Activated CD8-positive, alpha-beta memory T cell treated with anti-CD3 and anti-CD28 coated beads, Interleukin-2, amount 50 U/mL, for 24 hours (primary cell): ENCODE data around the gene FAM167B.
"Not testable (repeated sequence)": the region's sequence is repeated elsewhere in the genome, so short reads cannot be mapped to it uniquely, and the experiment has no call there.

ENCODE experiments used
- DNase-seq: peaks from one replicate; pipeline ENCODE4 v3.0.0-alpha.2; 2020; ENCODE audit errors: extremely low read depth

FAM167B gene

DNA sequence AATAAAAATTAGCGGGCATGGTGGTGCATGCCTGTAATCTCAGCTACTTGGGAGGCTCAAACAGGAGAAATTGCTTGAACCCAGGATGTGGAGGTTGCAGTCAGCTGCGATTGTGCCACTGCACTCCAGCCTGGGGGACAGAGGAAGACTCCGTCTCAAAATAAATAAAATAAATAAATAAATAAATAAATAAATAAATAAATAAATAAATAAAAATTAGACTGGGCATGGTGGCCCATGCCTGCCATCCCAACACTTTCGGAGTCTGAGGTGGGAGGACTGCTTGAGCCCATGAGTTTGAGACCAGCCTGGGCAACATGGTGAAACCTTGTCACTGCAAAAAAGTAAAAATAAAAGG lies 16.2 kb downstream of the FAM167B start:
- DNase-seq: not testable (repeated sequence)

DNA sequence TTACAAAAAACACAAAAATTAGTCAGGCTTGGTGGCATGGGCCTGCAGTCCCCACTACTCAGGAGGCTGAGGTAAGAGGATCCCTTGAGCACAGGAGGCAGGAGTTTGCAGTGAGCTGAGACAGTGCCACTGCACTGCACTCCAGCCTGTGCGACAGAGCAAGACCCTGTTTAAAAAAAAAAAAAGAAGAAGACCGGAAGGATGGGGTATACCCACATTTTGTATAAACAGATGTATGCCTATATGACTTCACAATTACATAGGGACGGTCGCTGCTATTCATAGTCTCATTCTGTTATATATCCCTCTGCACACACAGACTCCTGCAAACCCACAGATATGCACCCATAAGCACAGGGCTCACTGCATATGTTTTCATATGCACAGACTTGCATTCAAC lies 16.7 kb downstream of the FAM167B start:
- DNase-seq: no peak

GRCh38 chr1:32265846-32266245 lies 18.8 kb downstream of the FAM167B start:
- no peak for DNase-seq

GRCh38 chr1:32266921-32267591 lies 20.0 kb downstream of the FAM167B start:
- DNase-seq: no peak

DNA sequence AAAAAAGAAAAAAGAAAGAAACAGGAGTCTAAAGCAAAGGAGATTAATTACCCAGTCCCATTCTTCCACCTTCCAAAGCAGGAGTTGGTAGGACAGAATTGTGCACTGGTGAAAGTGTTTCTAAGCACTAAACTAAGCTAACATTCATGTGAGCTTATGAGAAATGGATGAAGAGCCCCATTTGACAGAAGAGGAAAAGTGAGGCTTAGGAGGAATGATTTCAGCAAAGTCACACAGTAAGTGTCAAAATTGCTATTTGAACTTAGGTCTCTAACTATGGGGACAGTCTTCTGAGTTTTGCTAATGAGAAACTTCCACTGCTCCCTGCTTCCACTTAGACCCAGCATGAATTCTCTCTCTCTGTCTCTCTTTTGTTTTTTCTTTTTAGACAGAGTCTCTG lies 22.7 kb downstream of the FAM167B start:
- no peak for DNase-seq

DNA sequence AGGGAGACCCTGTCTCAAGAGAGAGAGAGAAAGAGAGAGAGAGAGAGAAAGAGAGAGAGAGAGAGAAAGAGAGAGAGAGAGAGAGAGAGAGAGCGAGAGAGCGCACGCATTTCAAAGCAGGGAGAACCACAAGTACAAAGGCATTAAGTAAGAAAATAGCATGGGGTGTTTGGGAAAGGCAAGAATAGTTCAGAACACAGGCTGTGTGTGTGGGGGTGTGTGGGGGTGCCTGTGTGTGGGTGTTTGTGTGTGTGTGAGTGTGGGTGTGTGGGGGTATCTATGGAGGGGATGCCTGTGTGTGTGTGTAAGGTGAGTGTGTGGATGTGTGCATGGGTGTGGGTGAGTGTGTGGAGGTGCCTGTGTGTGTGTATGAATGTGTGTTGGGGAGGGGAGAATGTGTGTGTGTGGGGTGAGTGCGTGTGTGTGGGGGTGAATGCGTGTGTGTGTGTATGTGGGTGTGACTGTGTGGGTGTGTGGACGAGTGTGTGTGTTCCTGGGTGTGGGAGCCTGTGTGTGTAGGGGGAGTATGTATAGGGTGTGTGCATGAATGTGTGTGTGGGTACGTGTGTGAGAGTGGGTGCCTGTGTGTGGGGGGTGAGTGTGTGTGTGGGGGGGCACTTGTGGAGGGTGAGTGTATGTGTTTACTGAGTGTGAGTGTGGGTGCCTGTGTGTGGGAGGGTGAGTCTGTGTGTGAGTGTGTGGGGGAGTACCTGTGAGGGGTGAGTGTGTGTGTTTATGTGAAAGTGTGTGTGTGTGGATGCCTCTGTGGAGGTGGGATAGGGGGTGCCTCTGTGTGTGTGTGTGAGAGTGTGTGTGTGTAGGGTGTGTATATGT lies 25.8 kb downstream of the FAM167B start:
- no peak for DNase-seq

DNA sequence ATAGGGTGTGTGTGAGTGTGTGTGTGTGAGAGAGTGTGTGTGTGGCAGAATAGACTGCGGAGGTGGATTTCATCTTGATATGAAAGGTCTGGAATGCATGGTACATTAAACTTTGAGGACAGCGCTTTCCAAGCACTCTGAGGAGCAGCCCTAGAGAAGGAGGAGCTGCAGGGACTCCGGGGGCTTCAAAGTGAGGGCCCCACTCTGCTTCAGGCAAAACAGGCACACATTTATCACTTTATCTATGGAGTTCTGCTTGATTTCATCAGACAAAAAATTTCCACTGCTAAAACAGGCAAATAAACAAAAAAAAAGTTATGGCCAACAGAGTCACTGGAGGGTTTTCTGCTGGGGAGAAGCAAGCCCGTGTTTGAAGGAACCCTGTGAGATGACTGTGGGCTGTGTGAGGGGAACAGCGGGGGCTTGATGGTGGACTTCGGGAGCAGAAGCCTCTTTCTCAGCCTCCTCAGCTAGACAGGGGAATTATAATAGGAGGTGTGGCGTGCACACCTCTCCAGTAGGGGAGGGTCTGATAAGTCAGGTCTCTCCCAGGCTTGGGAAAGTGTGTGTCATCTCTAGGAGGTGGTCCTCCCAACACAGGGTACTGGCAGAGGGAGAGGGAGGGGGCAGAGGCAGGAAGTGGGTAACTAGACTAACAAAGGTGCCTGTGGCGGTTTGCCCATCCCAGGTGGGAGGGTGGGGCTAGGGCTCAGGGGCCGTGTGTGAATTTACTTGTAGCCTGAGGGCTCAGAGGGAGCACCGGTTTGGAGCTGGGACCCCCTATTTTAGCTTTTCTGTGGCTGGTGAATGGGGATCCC lies 26.6 kb downstream of the FAM167B start:
- peak; percentile 64 for DNase-seq

- no peak for DNase-seq
Observed at GRCh38 chr1:32274646-32275340, 27.8 kb downstream of the FAM167B start.

GRCh38 chr1:32275424-32275823 lies 28.4 kb downstream of the FAM167B start:
- no peak for DNase-seq

GRCh38 chr1:32276032-32276782 lies 29.2 kb downstream of the FAM167B start:
- no peak for DNase-seq

GRCh38 chr1:32284777-32285176 lies 37.8 kb downstream of the FAM167B start:
- not testable (repeated sequence) for DNase-seq

- no peak for DNase-seq
Observed at GRCh38 chr1:32285658-32286057, 38.6 kb downstream of the FAM167B start.

DNA sequence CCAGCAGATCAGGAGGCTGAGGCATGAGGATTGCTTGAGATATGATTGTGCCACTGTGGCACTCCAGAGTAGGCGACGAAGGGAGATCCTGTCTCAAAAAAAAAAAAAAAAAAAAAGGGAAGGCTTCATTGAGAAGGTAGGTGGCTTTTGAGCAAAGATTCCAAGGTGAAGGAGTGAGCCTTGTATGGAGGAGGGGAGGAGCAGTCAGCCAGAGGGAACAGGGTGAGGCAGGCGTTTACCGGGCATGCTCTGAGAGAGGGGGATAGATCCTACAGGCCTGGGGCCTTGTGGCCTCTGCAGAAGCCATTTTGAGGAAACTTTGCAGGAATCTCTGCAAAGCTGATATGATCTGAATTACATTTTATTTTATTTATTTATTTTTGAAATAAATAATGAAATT lies 39.7 kb downstream of the FAM167B start:
- no peak for DNase-seq

- DNase-seq: no peak
Observed at GRCh38 chr1:32289256-32289655, 42.2 kb downstream of the FAM167B start.

- no peak for DNase-seq
Observed at GRCh38 chr1:32291145-32291707, 44.2 kb downstream of the FAM167B start.

DNA sequence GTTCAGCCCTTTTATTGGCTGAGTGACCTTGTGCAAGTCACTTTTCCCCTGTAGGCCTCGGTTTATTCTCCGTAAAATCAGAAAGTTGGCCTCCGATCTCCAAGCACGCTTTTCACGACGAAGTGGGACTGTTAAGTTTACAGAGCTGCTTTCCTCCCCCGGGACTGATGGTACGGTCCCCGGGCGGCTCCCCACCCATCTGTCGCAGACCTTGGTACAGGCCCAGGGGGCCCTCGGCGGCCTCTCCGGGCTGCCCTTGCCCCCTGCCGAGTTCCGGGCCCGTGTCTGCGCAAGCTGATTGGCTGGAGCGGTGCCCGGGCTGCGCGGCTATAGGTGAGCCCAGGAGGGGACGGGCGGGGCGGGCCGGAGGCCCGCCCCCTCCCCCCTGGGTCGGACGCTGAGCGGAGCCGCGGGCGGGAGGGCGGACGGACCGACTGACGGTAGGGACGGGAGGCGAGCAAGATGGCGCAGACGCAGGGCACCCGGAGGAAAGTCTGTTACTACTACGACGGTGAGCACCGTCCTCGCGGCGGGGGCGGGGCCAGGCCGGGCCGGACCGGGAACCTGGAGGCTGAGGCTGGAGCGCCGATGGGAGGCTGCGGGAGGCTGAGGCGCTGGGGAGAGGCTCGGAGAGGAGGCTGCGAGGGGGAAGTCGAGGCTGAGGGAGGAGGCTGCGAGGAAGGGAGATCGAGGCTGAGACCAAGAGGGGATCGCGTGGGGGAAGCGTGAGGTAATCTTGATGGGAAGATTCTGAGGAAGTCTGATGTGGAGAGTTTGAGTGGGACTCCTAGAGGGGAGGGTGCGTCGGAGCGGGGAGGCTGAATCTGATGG lies 44.9 kb downstream of the FAM167B start, which contains the start of gene HDAC1:
Gene HDAC1 (plus strand): TSS at position 376 of the 831 bp plus-strand sequence. CDS start 87 bp downstream, at position 463.
- peak; percentile 90 for DNase-seq

- not testable (repeated sequence) for DNase-seq
Observed at GRCh38 chr1:32298211-32298610, 51.2 kb downstream of the FAM167B start.
